SIG-M5 treated with dmso at 0.1 percent for 504 hours (cell line): ENCODE measurements around the gene KCTD1.

Source experiments
- DNase-seq: peaks from one replicate; lab custom pipeline; 2025; ENCODE audit not compliant: unreplicated experiment; lab: John Stamatoyannopoulos, UW

The KCTD1 gene

DNA sequence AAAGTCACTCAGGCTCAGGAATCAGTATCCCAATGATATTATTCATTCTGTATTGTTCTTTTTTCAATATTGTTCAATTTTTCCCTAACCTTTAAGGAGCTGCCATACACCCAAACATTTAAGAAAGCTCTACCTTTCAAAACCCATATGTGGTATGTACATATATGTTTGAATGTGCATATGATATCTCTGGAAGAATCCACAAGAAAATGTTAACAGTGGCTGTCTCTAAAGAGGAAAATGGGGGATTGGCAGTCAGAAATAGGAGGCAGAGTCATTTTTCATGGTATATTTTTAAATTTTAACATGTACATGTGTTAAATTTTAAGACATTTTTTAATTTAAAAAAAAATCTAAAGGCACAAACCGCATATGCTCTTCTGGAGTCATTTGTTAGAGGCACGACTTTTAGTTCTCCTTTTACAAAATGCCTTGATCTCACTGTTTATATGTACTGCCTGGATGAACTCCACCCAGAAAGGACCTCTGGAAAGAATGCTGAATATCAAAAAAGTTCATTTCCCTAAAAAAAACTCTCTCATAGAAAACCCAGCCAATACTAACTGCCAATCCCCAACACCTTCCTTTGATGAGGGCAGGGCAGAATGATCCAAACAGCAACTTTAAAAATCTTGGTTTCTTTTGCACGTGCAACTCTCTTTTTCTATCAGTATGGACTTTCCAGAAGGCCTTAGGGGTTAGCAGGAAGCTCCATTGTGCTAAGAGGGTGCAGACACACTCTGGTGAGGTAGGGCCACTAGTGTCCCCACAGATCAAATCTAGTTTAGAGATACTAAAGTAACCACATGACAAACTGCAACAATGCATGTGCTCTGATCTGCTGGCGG is 23.6 kb downstream of the KCTD1 start:
- no peak for DNase-seq

DNA sequence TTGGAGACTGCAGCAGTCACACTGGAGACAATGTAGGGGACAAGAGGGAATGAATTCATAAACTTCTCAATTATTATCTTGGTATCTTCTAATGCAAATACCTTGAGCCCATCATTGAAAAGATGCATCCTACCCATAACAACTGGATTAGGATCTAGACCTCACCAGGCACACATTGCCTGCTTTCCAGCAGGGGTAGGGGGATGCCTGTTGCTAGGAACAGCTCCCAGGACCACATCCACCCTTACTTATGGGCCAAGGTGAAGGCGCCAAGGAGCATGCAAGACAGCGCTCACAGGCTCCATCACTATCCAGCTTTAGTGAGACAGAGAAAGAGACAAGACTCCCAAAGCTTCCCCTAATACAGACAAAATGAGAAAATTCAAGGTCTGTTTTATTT is 24.4 kb downstream of the KCTD1 start:
- no peak for DNase-seq

- no peak for DNase-seq
These were observed 26.7 kb downstream of the KCTD1 start for GRCh38 chr18:26521617-26522016.

- DNase-seq: no peak
These were observed 27.4 kb downstream of the KCTD1 start for GRCh38 chr18:26520974-26521373.

DNA sequence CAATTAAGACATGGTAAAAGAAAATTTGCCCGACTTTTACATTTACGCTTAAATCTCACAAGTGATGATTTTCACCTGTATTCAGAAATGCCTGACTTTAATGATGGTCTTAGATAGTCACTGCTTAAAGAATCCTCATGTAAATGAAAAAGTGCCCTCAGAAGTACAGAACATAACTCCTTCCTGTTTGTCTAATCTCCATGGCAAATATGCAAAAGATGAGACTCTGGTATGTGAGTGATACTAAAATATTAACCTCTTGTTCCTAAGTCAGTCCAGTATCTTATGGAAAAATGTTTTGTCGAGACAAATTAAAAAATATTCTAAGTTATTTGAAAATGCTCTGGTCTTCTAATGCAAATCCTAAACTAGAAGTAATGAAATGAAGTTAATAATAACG is 29.2 kb downstream of the KCTD1 start:
- DNase-seq: no peak

DNA sequence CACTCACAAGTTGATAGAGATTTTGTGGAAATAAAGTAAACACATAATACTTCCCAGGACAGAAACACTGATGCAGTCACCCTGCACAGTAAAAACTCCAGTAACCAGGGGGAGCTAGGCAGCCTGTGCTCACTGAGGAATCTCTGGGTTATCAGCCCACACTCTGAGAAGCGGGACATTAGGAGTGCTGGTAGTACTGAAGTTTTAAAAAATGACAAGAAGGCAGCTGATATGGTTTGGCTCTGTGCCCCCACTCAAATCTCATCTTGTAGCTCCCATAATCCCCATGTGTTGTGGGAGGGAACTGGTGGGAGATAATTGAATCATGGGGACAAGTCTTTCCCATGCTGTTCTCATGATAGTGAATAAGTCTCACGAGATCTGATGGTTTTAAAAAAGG is 31.4 kb downstream of the KCTD1 start:
- no peak for DNase-seq

- DNase-seq: no peak
These were observed 32.5 kb downstream of the KCTD1 start for GRCh38 chr18:26515643-26516487.

- DNase-seq: no peak
These were observed 36.8 kb downstream of the KCTD1 start for GRCh38 chr18:26511339-26512071.

GRCh38 chr18:26510337-26510736 is 38.0 kb downstream of the KCTD1 start:
- no peak for DNase-seq

DNA sequence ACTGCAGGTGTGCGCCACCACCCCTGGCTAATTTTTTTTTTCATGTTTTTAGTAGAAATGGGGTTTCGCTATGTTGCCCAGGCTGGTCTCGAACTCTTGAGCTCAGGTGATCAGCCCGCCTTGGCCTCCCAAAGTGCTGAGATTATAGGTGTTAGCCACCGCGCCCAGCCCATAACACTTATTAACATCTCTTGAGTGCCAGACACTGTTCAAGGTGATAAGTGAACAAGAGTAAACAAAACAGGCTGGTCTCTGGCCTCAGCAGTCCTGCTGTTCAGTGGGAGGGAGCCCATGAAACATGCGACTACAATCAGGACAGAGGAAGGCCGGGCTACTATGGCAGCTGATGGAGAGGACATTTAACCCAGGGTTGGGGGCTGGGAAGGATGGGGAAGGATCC is 42.3 kb downstream of the KCTD1 start:
- no peak for DNase-seq

GRCh38 chr18:26504831-26505230 is 43.5 kb downstream of the KCTD1 start:
- no peak for DNase-seq

DNA sequence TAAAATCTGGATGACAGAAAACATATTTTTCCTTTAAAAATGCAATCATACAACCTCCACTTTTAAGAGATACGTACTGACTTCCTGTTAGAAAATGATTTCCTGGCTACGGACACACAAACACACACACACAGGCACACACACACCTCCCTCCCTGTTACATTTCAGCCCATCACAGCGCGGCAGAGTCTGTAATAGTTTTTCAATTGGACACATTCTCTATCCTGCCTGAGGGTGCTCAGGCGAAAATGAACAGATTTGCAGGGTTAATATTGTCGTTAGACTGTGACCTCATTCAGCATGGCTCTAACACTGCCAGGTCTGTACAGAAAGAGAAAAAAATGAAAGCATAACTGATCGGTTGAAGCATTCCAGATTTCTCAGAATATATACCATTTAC is 45.0 kb downstream of the KCTD1 start:
- DNase-seq: no peak

DNA sequence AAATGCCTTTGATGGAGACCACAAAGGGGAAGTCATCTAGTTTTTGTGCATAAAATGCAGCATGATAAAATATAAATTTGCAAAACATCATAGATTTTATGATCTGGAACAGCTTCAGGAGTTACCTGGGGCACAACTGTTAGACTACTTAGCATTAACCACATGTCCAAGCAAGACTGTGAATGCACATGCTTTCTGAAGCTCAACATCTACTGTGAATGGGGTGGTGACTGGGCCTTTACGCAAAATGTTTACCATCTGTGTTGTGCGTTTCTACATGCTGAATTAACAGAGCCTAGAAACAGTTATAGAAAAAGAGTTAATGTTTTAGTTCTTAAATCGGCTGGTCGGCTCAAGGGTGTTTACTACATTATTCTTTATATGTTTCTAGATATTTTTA is 45.5 kb downstream of the KCTD1 start:
- no peak for DNase-seq

DNA sequence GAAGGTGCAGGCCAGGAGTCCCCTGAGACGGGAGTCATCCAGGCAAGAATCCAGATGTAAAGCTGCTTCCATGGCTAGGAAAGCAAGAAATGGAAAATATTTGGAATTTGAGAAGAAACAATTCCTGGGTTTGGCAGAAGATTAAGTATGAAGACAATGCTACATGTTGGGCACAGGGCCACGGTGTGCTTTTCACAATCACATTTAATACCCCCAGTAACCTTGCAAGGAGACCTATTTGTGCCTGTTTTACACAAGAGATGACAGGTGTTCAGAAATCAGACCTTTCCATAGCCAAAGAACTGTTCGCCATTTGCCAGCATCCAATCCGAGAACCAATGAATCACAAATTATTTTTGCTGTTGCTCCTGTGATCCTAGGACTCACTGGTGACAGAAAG is 50.5 kb downstream of the KCTD1 start:
- no peak for DNase-seq

DNA sequence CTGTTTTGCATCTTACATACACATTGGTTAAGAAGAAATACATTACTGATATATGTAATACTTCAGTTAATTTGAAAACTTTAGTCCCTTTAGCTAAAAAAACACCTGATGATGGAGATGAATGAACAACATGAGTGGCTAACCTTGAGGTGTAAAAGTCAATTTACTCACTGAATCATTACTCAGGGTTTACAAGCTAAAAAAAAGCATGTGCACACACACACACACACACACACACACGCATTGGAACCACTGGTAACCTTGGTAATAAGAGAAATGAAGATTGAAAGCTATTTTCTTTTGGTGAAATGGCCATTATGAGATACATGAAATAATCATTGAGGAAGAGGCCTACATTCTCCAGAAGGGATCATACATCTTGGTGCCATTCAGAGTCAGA is 51.8 kb downstream of the KCTD1 start:
- DNase-seq: no peak

GRCh38 chr18:26495287-26495686 is 53.1 kb downstream of the KCTD1 start:
- DNase-seq: no peak

GRCh38 chr18:26493021-26493420 is 55.3 kb downstream of the KCTD1 start:
- no peak for DNase-seq

GRCh38 chr18:26491194-26491816 is 57.0 kb downstream of the KCTD1 start:
- DNase-seq: no peak

GRCh38 chr18:26489881-26490280 is 58.5 kb downstream of the KCTD1 start:
- no peak for DNase-seq

- DNase-seq: no peak
These were observed 59.2 kb downstream of the KCTD1 start for GRCh38 chr18:26489191-26489590.

GRCh38 chr18:26488417-26489009 is 59.8 kb downstream of the KCTD1 start:
- no peak for DNase-seq
